ENCODE measurements around the gene KRR1. TPM values are rescaled to one million over a fixed set of nuclear protein-coding genes. Genes with fewer than 3 reads are reported as not detected.

Gene KRR1
- total RNA-seq, 1 donor from 2014 or later = 71.2 TPM

DNA sequence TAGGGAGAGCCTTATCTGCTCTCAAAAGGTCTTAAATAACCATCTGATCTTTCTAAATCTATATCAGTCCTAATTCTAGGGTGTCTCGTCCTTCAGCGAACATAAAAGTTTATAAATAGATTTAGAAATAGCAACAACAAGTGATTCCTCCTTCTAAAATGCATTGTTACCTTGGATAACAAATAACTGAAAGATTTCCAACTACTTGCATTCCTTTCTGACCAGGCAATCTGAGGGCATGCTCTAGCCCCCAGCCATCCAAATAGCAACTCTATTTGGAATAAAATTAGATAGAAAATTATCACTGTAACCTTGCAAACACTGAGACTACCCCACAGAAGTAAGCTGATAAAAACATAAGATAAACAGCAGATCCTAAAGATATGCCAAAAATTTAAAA is 21.8 kb upstream of the KRR1 start:
- no peaks in the 10 kb centered on the region for H3K9me3 Mint-ChIP-seq (ENCODE audit: low read depth)
- no peak overlapping the region for H3K27ac Mint-ChIP-seq
- TF ChIP-seq, protein P1, sequence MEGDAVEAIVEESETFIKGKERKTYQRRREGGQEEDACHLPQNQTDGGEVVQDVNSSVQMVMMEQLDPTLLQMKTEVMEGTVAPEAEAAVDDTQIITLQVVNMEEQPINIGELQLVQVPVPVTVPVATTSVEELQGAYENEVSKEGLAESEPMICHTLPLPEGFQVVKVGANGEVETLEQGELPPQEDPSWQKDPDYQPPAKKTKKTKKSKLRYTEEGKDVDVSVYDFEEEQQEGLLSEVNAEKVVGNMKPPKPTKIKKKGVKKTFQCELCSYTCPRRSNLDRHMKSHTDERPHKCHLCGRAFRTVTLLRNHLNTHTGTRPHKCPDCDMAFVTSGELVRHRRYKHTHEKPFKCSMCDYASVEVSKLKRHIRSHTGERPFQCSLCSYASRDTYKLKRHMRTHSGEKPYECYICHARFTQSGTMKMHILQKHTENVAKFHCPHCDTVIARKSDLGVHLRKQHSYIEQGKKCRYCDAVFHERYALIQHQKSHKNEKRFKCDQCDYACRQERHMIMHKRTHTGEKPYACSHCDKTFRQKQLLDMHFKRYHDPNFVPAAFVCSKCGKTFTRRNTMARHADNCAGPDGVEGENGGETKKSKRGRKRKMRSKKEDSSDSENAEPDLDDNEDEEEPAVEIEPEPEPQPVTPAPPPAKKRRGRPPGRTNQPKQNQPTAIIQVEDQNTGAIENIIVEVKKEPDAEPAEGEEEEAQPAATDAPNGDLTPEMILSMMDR (IDR thresholded peaks at IDR 0.05; ENCODE audit: unreplicated experiment) = no peak
- peaks cover 2% of the 10 kb centered on the region for H3K4me1 Mint-ChIP-seq (ENCODE audit: low read depth)
- no peak for DNase-seq (ENCODE audit: low spot score, unreplicated experiment)
- no peak overlapping the region for H3K4me3 Mint-ChIP-seq (ENCODE audit: low read depth)
- H3K36me3 Mint-ChIP-seq (ENCODE audit: insufficient read depth) = no peaks in the 10 kb centered on the region
- no peaks in the 10 kb centered on the region for H3K27me3 Mint-ChIP-seq

DNA sequence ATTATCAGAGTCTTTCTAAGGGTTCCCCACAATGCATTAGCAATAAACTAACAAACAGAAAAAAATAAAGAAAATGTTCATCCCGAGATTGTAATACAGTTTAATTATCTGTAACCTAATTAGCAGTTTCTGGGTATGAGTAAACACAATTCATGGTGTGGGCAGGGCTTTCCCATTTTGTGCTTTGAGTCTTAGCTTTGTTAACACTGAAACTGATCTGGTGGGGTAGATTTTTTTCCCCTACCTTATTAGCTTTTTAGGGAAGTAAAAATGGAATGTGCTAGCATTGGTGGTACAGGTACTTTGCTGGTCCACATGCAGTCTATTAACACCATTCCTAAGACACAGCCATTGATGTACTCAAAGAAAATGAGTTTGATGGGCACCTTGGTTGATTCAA is 18.4 kb upstream of the KRR1 start:
- TF ChIP-seq, protein P1 (IDR thresholded peaks at IDR 0.05; ENCODE audit: unreplicated experiment) = no peak
- Mint-ChIP-seq H3K36me3 (ENCODE audit: insufficient read depth) (no peaks in the 10 kb centered on the region), H3K27me3 (no peaks in the 10 kb centered on the region), H3K4me1 (ENCODE audit: low read depth) (peaks cover 8% of the 10 kb centered on the region), H3K4me3 (ENCODE audit: low read depth) (no peak overlapping the region), H3K27ac (no peak overlapping the region), H3K9me3 (ENCODE audit: low read depth) (no peaks in the 10 kb centered on the region)
- DNase-seq (ENCODE audit: low spot score, unreplicated experiment) = no peak

DNA sequence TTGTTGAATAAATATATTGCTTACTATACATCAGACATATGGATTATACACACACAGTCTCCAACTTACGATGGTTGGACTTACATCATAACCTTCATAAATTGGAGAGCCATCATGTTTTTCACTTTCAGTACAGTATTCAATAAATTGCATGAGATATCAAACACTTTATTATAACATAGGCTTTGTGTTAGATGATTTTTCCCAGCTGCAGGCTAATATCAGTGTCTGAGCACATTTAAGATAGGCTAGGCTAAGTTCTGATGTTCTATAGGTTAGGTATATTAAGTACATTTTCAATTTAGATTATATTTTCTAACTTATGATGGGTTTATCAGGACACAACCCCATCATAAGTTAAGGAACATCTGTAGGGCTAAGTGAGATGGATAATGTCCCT is 17.9 kb upstream of the KRR1 start:
- Mint-ChIP-seq H3K4me1 (ENCODE audit: low read depth) (peaks cover 8% of the 10 kb centered on the region), H3K9me3 (ENCODE audit: low read depth) (no peaks in the 10 kb centered on the region), H3K27ac (no peak overlapping the region), H3K27me3 (no peaks in the 10 kb centered on the region), H3K36me3 (ENCODE audit: insufficient read depth) (no peaks in the 10 kb centered on the region), H3K4me3 (ENCODE audit: low read depth) (no peak overlapping the region)
- no peak for DNase-seq (ENCODE audit: low spot score, unreplicated experiment)
- TF ChIP-seq, protein P1 (IDR thresholded peaks at IDR 0.05; ENCODE audit: unreplicated experiment) = no peak

DNA sequence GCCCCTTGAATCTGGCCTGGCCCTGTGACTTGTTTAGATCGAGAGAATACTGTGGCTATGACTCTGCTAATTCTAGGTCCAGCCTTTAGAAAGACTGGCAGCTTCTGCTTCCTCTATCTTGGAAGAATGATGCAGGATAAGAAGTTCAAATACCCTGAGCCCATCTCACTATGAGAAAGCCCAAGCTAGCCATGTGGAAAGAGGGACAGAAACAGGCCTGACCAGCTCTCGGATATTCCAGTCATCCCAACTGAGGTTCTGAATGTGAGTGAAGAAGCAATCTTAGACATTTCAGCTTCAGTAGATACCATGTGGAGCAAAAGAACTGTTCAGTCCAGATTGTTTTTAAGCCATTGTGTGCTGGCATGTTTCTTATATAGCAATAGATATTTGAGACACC is 17.3 kb upstream of the KRR1 start:
- Mint-ChIP-seq H3K27ac (no peak overlapping the region), H3K4me3 (ENCODE audit: low read depth) (no peak overlapping the region), H3K4me1 (ENCODE audit: low read depth) (peaks cover 8% of the 10 kb centered on the region), H3K36me3 (ENCODE audit: insufficient read depth) (no peaks in the 10 kb centered on the region), H3K27me3 (no peaks in the 10 kb centered on the region), H3K9me3 (ENCODE audit: low read depth) (no peaks in the 10 kb centered on the region)
- DNase-seq (ENCODE audit: low spot score, unreplicated experiment) = no peak
- TF ChIP-seq, protein P1 (IDR thresholded peaks at IDR 0.05; ENCODE audit: unreplicated experiment) = no peak

DNA sequence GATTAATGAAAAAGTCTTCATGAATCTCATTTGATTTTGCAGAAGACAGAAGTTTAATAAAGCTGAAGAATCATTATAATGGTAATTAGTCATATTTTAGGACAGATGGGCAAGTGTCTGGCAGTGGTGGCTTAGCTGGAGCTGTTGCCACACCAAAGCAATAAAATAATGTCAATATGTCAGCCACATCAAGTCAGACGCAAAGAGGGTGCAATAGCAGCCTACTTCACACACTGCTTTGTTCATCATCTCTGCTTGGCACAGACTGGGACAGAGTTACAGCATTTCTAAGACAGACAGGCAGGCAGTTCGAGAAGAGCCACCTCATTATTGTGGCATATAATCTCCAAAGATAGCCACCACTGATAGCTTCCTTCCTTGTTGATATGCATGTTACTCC is 16.9 kb upstream of the KRR1 start:
- Mint-ChIP-seq H3K4me1 (ENCODE audit: low read depth) (peaks cover 8% of the 10 kb centered on the region), H3K9me3 (ENCODE audit: low read depth) (no peaks in the 10 kb centered on the region), H3K4me3 (ENCODE audit: low read depth) (no peak overlapping the region), H3K36me3 (ENCODE audit: insufficient read depth) (no peaks in the 10 kb centered on the region), H3K27ac (no peak overlapping the region), H3K27me3 (no peaks in the 10 kb centered on the region)
- TF ChIP-seq, protein P1 (IDR thresholded peaks at IDR 0.05; ENCODE audit: unreplicated experiment) = no peak
- DNase-seq (ENCODE audit: low spot score, unreplicated experiment) = no peak
